Activated T-cell treated with anti-CD3 and anti-CD28 coated beads, Interleukin-2, amount 50 U/mL, for 48 hours (primary cell): ENCODE results near the gene RIPOR1.
"Not testable (repeated sequence)": the region's sequence is repeated elsewhere in the genome, so short reads cannot be mapped to it uniquely, and the experiment has no call there.

Experiments
- DNase-seq, 2 experiments: peaks; one replicate each; pipeline ENCODE4 v3.0.0-alpha.2; 2020

Gene RIPOR1

GRCh38 chr16:67516296-67517154 is 12.1 kb upstream of the RIPOR1 start:
- no peak for DNase-seq

- no peak for DNase-seq
Observed at GRCh38 chr16:67517155-67517445, 11.5 kb upstream of the RIPOR1 start.

- DNase-seq = no peak
Observed at GRCh38 chr16:67517661-67518423, 10.8 kb upstream of the RIPOR1 start.

GRCh38 chr16:67518676-67519075 is 10.0 kb upstream of the RIPOR1 start:
- DNase-seq = no peak

GRCh38 chr16:67519242-67519641 is 9.4 kb upstream of the RIPOR1 start:
- DNase-seq = no peak

- DNase-seq = peak; percentile 100
Observed at GRCh38 chr16:67521095-67521804, 7.4 kb upstream of the RIPOR1 start.

GRCh38 chr16:67525176-67525860 is 3.3 kb upstream of the RIPOR1 start:
- no peak for DNase-seq

GRCh38 chr16:67526149-67526791 is 2.4 kb upstream of the RIPOR1 start:
- DNase-seq = no peak

- DNase-seq = peak; percentile 55 to 56
Observed at GRCh38 chr16:67528870-67529581, 397 bp downstream of the RIPOR1 start.

- DNase-seq = no peak
Observed at GRCh38 chr16:67529582-67530012, 968 bp downstream of the RIPOR1 start.

- no peak for DNase-seq
Observed at GRCh38 chr16:67530013-67530939, 1.6 kb downstream of the RIPOR1 start.

- no peak for DNase-seq
Observed at GRCh38 chr16:67531247-67531646, 2.6 kb downstream of the RIPOR1 start.

GRCh38 chr16:67533024-67533560 is 4.5 kb downstream of the RIPOR1 start:
- no peak for DNase-seq

GRCh38 chr16:67533987-67534386 is 5.4 kb downstream of the RIPOR1 start:
- DNase-seq = not testable (repeated sequence)

- DNase-seq = no peak
Observed at GRCh38 chr16:67534431-67534830, 5.8 kb downstream of the RIPOR1 start.

- DNase-seq = no peak
Observed at GRCh38 chr16:67535201-67535600, 6.6 kb downstream of the RIPOR1 start.

GRCh38 chr16:67537270-67537635 is 8.6 kb downstream of the RIPOR1 start:
- DNase-seq = peak; percentile 59 to 72

- peak in 1 of 2 experiments; percentile 58 for DNase-seq
Observed at GRCh38 chr16:67537636-67538591, 9.3 kb downstream of the RIPOR1 start.

GRCh38 chr16:67538666-67539101 is 10.1 kb downstream of the RIPOR1 start:
- no peak for DNase-seq
